Measurements from ENCODE around the gene NEUROG1. TPM values are rescaled to one million over a fixed set of nuclear protein-coding genes. Genes with fewer than 3 reads are reported as not detected.
"Not testable (repeated sequence)": the region's sequence is repeated elsewhere in the genome, so short reads cannot be mapped to it uniquely, and the experiment has no call there.

Gene NEUROG1
- total RNA-seq, 2 donors from 2014 or later: not detected

DNA sequence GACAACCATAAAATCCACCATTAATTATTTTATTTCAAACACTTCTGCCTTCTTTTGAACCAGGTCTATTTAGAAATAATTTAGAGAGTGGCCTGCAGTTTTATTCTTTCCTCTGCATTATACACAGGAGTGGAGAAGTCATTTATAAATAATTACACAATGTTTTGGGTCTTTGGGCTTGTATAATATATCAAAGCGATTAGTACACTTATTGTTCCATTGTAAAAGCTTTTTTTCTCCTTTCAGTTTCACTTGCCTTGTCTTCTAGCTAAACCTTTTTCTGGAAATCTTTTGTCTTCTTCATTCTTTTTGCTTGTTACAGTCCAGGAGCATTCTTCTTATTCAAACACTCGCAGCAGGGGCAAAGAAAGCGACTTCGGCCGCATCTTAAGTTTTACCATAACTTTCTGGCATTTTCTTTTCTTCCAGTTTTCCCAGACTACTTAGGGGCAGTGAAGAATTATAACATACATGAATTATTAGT lies 7.3 kb upstream of the NEUROG1 start:
- no peak for DNase-seq (ENCODE audit: low spot score)
- intact Hi-C loops (cut with DNase I): no loop called here

DNA sequence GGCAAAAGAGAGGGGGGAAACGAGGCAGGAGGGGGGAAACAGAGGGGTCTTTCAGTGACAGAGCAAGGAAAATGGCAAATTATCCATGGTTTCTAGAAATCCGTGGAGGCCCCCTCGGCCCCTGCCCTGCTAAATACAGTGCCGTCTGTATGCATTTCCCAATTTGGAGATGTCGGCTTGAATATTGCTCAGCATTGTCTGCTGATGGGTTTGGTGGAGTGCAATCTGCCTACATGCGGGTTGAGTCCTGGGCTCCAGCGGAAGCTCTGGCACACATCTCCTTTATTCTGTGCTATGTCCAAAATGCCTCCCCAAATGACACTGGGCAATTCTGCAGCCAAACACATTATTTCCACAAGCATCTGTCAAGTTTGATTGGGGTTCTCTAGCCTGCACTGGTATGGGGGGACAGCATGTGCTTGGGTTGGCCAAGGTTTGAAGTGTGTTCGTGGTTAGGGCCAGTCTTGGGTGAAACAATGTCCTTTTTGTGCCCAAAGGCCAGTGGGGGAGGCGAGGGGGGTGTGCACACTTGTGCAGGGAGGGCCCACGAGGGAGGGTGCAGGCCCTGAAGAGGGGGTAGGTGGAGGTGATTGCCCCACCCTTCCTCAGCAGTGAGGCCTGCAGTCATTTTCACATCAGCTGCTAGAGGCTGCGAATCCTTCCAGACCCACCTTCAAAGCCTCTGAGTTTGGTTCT lies 6.2 kb upstream of the NEUROG1 start:
- intact Hi-C loops (cut with DNase I): no loop called here
- no peak for DNase-seq (ENCODE audit: low spot score)

DNA sequence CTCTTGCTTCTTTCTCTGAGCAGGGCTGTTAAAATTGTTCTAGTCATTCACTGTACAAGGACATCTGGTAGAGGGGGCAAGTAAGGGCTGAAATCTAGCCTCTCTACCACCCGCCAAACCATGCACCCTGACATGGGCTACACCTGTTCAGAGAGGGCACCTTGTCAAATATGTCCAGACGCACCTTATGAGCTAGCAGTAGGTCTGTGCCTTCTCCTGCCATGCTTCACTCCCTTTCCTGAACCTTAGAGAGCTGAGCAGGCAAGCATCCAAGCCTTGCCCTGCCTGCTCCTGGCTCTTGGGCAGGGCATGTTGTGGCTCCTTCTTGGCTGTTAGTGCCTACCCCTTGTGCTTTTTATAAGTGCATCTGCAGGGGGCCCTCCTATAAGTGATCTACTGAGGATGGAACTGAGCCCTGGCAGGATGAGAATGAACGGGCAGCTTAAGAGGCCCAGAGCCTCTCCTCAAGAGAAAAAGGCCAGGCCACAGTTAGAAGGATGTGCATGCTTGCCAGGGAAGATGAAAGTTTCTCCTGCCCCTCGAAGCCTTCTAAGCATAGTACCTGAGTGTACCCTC lies 3.8 kb upstream of the NEUROG1 start:
- DNase-seq (ENCODE audit: low spot score): no peak
- intact Hi-C loops (cut with DNase I): no loop called here

DNA sequence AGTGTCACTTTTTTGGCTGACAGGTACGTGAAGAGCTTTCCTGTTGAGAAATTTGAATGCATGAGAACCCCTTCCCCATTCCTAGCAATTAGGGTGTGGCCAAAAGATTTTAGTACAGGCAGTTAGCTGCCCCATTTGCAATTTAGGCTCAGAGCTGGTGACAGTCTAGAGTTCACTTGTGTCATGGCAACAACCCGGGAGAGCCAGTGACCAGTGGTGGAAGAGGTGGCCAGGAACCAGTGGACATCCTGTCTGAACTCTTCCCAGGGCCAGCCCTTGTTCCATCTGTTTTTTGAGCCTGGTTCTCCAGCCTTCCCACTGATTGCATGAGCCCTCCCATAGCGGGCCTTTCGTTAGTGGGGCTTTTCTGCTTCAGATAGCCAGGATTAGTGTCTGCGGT lies 2.5 kb upstream of the NEUROG1 start:
- intact Hi-C loops (cut with DNase I): no loop called here
- no peak for DNase-seq (ENCODE audit: low spot score)

DNA sequence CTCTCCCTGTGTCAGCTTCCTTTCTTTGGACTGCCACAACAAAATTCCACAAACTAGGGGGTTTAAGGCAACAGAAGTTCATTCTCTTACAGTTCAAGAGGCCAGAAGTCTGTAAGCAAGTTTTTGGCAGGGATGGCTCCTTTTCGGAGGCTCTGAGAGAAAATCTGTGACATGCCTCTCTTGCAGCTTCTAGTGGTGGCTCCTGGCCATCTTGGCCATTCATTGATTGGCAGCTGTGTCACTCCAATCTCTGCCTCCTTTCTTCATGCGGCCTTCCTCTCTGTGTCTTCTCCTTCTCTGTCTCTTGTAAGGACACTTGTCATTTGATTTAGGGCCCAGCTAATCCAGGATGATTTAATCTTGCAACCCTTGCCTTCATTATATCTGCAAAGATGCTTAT lies 2.0 kb upstream of the NEUROG1 start:
- intact Hi-C loops (cut with DNase I): no loop called here
- no peak for DNase-seq (ENCODE audit: low spot score)

DNA sequence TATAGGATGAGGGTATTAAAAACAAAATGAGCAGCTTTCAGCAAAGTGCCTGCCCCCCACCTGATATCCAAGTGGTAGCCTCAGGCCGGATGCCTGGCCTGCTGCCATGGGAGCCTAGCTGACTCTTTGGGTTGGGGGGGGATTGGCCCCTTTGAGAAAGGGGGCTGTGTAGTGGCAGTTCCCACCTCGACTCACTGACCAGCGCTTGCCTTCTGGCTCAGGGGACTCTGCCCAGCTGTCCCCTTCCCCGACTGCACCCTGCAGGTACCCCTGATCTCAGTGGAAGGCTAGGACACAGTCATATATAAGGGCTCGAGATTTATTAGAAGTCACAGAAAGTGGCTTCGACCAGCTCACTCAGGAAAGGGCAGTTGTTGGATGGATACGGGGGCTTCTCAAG lies 1.5 kb upstream of the NEUROG1 start:
- no peak for DNase-seq (ENCODE audit: low spot score)
- intact Hi-C loops (cut with DNase I): no loop called here

DNA sequence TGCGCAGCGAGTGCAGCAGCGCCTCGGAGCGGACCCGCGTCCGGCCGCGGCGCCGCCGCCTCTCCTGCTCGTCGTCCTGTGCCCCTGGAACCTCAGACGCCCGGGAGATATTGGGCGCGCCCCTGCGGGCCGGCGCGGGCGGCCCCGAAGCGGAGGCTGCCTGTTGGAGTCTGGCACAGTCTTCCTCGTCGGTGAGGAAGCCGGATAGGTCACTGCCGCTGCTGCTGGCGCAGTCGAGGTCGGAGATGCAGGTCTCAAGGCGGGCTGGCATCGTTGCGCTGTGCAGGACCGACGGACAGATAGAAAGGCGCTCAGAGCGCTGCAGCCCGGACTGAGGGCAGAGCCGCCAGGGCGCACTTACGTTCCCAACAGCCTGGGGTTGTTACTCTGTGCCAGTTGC lies 344 bp downstream of the NEUROG1 start:
- DNase-seq (ENCODE audit: low spot score): no peak
- intact Hi-C loops (cut with DNase I): no loop called here

DNA sequence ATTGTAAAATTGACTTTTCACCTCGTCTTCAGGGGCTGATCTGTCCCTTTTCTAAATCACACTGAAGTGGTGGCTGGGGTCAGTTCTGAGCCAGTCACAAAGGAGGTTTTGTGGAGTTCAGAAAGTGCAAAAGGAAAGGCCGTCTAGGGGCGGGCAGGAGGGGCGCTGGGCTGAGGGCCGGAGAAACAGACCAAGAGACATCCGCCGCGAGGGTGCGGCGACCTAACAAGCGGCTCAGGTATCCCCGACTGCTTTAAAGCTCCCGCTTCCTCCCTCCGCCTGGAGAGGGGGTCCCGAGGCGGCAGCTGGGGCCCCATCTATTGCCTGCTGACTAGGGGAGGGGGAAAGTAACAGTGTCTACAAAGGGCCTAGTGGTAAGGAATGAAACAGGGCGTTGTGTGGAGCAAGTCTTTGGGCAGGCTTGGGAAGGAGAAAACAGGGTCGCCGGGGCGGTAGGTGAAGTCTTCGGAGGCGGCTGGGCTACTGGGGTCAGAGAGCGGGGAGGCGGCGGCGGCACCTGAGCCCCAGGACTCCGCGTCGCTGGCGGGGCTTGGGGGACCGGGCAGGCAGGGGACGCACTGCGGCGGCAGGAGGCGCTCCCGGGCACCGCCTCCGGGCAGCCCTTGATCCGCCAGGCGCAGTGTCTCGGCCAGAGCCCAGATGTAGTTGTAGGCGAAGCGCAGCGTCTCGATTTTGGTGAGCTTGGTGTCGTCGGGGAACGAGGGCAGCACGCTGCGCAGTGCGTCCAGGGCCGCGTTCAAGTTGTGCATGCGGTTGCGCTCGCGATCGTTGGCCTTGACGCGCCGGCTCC lies 950 bp downstream of the NEUROG1 start:
- intact Hi-C loops (cut with DNase I): no loop called here
- no peak for DNase-seq (ENCODE audit: low spot score)

DNA sequence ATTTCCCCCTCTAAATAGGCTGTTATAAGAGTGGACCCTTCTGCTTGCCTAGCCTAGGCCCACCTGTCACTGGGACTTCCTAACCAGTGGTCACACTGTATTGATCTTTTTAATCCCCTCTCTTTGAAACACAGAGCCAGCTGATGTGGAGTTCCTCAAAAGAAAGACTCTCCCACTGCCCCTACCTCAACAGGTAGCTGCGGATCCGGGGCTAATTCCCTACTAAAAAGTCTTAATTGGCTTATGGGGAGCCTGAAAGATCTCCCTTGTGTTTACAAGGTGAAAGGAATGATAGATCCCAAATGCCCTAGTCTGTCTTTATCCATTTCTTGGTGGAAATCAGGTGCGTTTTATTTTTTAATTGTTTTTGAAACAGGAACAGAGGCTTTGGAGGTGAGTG lies 2.0 kb downstream of the NEUROG1 start:
- intact Hi-C loops (cut with DNase I): no loop called here
- DNase-seq (ENCODE audit: low spot score): no peak

DNA sequence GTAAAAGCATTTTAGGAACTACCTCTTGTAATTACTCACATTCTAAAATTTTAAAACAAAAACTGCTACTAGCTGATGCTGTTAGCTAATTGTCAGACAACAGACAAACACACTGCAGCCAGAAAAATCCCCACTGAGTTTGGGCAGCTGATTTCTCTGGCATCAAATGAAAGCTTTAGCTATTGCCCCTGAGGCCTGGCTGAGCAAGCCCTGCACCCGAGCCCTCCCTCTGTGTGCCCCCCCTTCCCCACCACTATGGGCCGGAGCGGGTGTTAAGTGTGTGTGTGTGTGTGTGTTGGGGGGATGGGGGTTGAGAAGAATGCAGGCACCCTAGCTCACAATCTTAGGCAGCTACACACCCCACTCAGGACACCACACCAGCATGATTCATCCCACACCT lies 2.4 kb downstream of the NEUROG1 start:
- intact Hi-C loops (cut with DNase I): no loop called here
- DNase-seq (ENCODE audit: low spot score): no peak

DNA sequence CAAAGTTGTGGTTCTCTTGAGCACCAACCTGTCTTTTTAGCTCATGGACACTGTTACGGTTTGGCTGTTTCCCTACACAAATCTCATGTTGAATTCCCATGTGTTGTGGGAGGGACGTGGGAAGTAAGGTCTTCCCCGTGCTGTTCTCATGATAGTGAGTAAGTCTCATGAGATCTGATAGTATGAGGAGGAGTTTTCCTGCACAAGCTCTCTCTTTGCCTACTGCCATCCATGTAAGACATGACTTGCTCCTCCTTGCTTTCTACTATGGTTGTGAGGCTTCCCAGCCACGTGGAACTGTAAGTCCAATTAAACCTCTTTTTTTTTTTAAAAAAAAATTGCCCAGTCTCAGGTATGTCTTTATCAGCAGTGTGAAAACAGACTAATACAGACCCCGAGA lies 6.2 kb downstream of the NEUROG1 start:
- intact Hi-C loops (cut with DNase I); DNase-seq (ENCODE audit: low spot score): not testable (repeated sequence)

DNA sequence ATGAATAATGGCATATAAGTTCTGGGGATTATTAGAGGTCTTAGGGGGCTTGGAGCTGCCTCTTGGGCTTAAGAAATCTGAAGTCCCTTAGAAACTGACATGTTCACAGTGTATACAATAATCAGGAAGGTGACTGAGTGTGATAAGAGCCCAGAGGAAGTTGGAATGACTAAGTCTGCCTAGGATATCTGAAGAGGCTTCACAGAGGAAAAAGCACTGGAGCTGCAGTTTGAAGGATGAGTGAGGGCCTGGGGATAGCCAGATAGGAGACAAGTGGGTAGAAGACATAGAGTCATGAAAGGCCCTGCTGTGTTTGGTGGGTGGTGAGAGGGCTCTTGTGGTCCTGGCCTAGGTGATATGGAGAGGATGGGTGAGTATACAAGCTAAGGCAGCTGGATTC lies 8.8 kb downstream of the NEUROG1 start:
- intact Hi-C loops (cut with DNase I): no loop called here

DNA sequence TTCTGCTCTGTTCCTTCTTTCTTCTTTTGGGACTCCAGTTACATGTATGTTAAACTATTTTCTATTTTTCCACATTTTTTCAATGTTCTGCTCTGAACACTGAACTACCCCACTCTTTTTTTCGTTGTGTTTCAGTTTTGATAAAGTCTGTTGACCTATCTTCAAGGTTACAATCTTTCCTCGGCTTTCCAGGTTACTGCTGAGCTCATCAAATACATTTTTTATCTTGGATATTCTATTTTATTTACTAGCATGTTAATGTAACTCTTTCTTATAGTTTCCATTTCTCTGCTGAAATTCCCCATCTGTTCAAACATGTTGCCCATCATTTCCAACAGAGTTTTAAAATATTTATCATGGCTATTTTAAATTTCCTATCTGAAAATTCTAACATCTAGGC lies 13.8 kb downstream of the NEUROG1 start:
- intact Hi-C loops (cut with DNase I): no loop called here
- no peak for DNase-seq (ENCODE audit: low spot score)

More for the DNA sequence above, 8.8 kb downstream of the NEUROG1 start:
- DNase-seq (ENCODE audit: low spot score): no peak

DNA sequence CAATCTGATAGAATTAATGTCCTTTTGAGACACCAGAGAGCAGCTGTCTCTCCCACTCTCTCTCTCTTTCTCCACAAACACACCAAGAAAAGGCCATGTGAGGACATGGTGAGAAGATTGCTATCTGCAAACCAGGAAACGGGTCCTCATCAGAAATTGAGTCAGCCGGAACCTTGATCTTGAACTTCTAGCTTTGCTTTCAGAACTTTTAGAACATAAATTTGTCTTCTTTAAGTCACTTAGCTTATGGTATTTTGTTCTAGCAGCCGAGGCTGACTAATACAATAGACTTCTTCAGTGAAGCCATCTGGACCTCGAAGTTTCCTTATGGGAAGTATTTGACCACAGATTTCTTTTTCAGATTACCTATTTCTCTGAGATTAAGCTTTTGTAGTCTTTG lies 18.1 kb downstream of the NEUROG1 start:
- no peak for DNase-seq (ENCODE audit: low spot score)
- intact Hi-C loops (cut with DNase I): no loop called here

DNA sequence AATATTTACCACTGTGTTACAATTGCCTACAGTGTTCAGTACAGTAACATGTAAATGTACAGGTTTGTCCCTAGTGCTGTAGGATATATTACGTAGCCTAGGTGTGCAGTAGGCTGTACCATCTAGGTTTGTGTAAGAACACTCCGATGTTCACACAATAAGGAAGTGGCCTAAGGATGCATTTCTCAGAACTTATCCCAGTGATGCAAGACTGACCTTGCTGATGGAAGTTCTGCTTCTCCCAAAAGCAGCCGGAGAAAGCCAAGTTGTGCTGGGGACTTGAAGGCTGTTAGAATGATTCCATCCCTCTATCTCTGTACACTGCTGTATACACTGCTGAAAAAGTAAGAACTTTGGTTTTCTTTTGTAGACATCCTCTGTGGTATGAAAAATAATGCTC lies 21.6 kb downstream of the NEUROG1 start:
- no peak for DNase-seq (ENCODE audit: low spot score)
- intact Hi-C loops (cut with DNase I): no loop called here

DNA sequence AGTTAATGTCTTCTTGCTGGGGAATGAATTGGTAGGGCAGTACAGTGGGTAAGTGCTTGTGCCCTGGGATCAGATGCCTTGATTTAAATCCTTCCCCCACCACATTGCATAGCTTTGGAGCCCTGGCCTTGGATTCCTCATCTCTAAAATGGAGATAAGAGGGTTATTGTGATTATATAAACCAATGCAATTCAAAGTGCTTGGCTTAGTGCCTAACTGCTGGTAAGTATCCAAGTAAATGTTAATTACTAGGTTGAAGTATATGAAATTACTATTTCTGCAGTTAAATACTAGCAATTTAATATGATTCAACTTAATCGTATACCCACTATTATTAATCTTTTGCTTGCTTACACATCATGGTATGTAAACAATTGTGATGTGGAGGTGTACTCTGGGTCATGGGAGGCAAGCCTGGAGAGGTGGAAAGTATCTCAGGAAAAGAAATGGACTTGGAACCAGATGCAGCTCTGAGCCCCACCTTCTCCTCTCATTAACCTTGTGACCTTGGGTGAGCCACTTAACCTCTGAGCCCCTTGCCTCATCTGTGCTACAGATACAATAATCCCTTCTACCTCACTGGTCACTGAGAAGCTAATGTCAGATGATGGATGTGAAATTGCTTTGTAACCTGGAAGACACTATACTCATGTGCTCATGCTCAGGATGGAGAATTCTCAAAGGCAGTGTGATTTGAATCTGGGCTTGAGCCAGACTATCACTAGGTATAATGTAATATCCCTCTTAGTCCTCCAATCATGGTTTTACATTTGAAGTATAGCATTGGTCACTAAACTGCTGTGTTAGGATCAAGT lies 23.8 kb downstream of the NEUROG1 start:
- intact Hi-C loops (cut with DNase I): no loop called here

DNA sequence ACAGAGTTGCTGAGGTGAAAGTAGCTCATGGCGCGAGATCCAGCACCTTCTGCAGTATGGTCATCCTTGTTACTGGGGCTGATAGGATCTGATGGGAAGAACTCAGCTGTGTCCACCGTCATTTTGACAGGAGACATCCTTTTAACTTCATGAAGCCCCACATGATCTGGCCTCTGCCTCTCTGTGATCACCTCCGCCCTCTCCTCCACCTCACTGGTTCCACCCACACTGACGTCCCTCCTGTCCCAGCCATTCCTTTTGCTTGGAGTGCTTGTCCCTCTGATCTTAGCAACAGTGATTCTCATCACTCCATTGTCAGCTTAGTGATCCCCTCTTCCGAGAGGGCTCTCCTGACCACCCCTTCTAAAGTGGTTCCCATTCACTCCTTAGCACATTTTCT lies 25.8 kb downstream of the NEUROG1 start:
- intact Hi-C loops (cut with DNase I): no loop called here
- DNase-seq (ENCODE audit: low spot score): no peak

More for the DNA sequence above, 23.8 kb downstream of the NEUROG1 start:
- DNase-seq (ENCODE audit: low spot score): no peak

DNA sequence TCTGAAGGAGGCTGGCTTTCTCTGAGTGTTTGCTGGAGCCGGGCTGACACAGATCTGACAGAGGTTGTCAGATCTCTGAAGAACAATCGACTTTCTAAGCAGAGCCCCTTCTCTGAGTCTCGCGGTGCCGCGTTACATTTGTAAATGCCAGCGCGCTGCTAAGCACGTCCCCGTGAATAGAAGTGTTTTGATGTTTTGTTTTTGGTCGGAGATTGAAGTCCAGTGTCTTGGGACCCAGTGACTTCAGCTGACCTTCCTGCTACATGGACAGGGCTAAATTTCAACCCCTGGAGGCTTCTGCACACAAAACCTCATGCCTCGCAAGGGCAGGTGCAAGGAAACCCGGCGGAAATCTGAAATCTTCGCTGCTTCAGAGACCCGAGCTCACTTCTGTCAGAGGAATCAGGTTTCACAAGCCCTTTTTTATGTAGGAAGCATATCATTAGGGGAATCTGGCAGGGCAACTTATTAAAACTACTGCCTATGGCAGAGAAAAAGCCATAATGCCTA lies 27.2 kb downstream of the NEUROG1 start:
- intact Hi-C loops (cut with DNase I): no loop called here

DNA sequence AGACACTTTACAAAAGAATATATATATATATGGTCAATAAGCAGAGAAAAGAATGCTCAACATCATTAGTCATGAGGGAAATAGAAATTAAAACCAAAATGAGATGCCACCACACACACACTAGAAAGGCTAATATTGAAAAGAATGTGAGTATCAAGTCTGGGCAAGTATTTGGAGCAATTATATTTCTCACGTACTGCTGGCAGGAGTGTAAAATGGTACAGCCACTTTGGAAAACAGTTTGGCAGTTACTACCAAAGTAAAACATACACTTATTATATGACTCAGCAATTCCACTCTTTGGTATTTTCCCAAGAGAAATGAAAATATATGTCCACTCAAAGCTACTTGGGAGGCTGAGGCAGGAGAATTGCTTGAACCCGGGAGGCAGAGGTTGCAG lies 29.8 kb downstream of the NEUROG1 start:
- no peak for DNase-seq (ENCODE audit: low spot score)
- intact Hi-C loops (cut with DNase I): no loop called here

More for the DNA sequence above, 27.2 kb downstream of the NEUROG1 start:
- DNase-seq (ENCODE audit: low spot score): no peak

All from posterior vena cava (tissue), 2 donors.